Smooth muscle cell (in vitro differentiated cells): ENCODE measurements around the gene ROR2. TPM values are rescaled to one million over a fixed set of nuclear protein-coding genes. Genes with fewer than 3 reads are reported as not detected.
"Not testable (repeated sequence)": the region's sequence is repeated elsewhere in the genome, so short reads cannot be mapped to it uniquely, and the experiment has no call there.

Source experiments
- DNase-seq: peaks from one replicate; lab custom pipeline; 2025; ENCODE audit not compliant: unreplicated experiment; lab: John Stamatoyannopoulos, UW
- H2AFZ ChIP-seq: fragments of 200-600 bp; sonication (generic); 2 replicates; pipeline ENCODE4 v1.6.0; 2016; ENCODE audit warnings: antibody characterized with exemption, low read depth, mild to moderate bottlenecking
- H3F3A ChIP-seq: fragments of 200-600 bp; sonication (generic); 2 replicates; pipeline ENCODE4 v1.6.0; 2017; ENCODE audit warnings: antibody characterized with exemption, low read depth
- H3K27ac ChIP-seq: fragments of 200-600 bp; sonication (generic); 2 replicates; pipeline ENCODE4 v1.5.1; 2016; ENCODE audit warnings: low read depth, mild to moderate bottlenecking
- H3K27me3 ChIP-seq: fragments of 200-600 bp; sonication (generic); 2 replicates; pipeline ENCODE4 v1.6.1; 2016; ENCODE audit warnings: low read depth, mild to moderate bottlenecking
- H3K36me3 ChIP-seq: fragments of 200-600 bp; sonication (generic); 2 replicates; pipeline ENCODE4 v1.5.1; 2016; ENCODE audit warnings: low read depth
- H3K4me1 ChIP-seq: fragments of 200-600 bp; sonication (generic); 2 replicates; pipeline ENCODE4 v1.5.1; 2016; ENCODE audit warnings: low read depth
- H3K4me2 ChIP-seq: fragments of 200-600 bp; sonication (generic); 2 replicates; pipeline ENCODE4 v1.6.0; 2016; ENCODE audit warnings: mild to moderate bottlenecking
- H3K4me3 ChIP-seq: fragments of 200-600 bp; sonication (generic); 2 replicates; pipeline ENCODE4 v1.5.1; 2016; ENCODE audit warnings: mild to moderate bottlenecking
- H3K79me2 ChIP-seq: fragments of 200-600 bp; sonication (generic); 2 replicates; pipeline ENCODE4 v1.6.0; 2016; ENCODE audit warnings: low read depth, mild to moderate bottlenecking
- H3K9ac ChIP-seq: fragments of 200-600 bp; sonication (generic); 2 replicates; pipeline ENCODE4 v1.6.0; 2016; ENCODE audit warnings: low read depth
- H3K9me3 ChIP-seq: fragments of 200-600 bp; sonication (generic); replicated peaks from 2 replicates; pipeline ENCODE4 v1.5.1; 2016; ENCODE audit warnings: low read depth
- H4K20me1 ChIP-seq: fragments of 200-600 bp; sonication (generic); 2 replicates; pipeline ENCODE4 v1.6.0; 2016; ENCODE audit warnings: low read depth
- WGBS: methylation state at CpG from one replicate; pipeline ENCODE4 v1.1.7; 2016; ENCODE audit warnings: low lambda C conversion rate; 5-methylcytosine and 5-hydroxymethylcytosine counted together
- polyA plus RNA-seq: library from polyadenylated mRNA; unstranded; fragments of >200 nt; fragmentation: Nextera tagmentation; extraction: Ambion mirVana; gene quantifications from 2 replicates; pipeline ENCODE4 v1.2.1, GENCODE V29; 2016
- total RNA-seq: library from RNA; depleted of rRNA; stranded (reverse); fragments of >200 nt; gene quantifications from 2 replicates; pipeline ENCODE4 v1.2.3, GENCODE V29; 2014
- TF ChIP-seq, protein P1 (sequence below): fragments of 200-600 bp; sonication (generic); IDR thresholded peaks from 2 replicates; pipeline ENCODE4 v1.5.1; 2017; ENCODE audit warnings: borderline replicate concordance, mild to moderate bottlenecking, antibody characterized with exemption; ENCODE audit not compliant: insufficient read depth, poor library complexity, severe bottlenecking

ROR2 gene
- total and polyA plus RNA-seq, 2 experiments from 2014 or later, result 16.7 to 21.7 TPM

DNA sequence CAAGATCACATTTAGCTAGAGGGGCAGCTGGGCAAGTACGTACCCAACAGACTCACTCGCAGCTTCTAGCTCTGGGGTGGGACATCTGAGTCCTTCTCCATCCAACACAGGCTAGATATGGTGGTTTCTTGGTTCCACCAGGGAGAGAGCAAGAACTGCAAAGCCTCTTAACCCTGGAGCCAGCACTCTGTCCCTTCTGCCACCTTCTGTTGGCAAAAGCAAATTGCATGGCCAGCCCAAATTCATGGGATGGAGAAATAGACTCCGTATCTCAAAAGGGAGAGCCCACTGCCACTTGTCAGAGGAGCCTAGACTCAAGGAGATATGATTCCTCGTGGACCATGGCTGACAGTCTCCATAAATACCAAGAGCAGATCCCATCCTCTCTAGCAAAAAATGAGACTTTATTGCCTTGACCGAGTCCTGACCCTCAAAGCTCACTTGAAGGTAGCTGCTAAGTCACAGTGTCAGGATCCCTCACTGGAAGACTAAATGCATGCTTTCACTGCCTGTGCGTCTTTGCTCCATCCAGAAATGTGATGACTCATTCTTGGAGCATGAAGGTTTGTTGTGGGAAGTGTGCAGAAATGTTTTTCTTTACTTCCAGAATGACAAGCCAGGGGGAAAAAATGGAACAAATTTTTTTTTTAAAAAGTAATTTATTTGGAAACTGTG is 28.8 kb upstream of the ROR2 start:
- no peak for DNase-seq
- Histone ChIP-seq H3K79me2 (no peaks in the 10 kb centered on the region), H3K4me3 (no peak overlapping the region), H3K27ac (no peak overlapping the region), H4K20me1 (no peaks in the 10 kb centered on the region), H3K9me3 (no peaks in the 10 kb centered on the region), H3K4me2 (no peak overlapping the region), H3K4me1 (no peaks in the 10 kb centered on the region), H2AFZ (no peak overlapping the region), H3K27me3 (no peaks in the 10 kb centered on the region), H3K9ac (no peak overlapping the region), H3F3A (no peaks in the 10 kb centered on the region), H3K36me3 (no peaks in the 10 kb centered on the region)
- WGBS, result 44% methylated on average over 6 of the region's 6 CpGs
- TF ChIP-seq, protein P1, sequence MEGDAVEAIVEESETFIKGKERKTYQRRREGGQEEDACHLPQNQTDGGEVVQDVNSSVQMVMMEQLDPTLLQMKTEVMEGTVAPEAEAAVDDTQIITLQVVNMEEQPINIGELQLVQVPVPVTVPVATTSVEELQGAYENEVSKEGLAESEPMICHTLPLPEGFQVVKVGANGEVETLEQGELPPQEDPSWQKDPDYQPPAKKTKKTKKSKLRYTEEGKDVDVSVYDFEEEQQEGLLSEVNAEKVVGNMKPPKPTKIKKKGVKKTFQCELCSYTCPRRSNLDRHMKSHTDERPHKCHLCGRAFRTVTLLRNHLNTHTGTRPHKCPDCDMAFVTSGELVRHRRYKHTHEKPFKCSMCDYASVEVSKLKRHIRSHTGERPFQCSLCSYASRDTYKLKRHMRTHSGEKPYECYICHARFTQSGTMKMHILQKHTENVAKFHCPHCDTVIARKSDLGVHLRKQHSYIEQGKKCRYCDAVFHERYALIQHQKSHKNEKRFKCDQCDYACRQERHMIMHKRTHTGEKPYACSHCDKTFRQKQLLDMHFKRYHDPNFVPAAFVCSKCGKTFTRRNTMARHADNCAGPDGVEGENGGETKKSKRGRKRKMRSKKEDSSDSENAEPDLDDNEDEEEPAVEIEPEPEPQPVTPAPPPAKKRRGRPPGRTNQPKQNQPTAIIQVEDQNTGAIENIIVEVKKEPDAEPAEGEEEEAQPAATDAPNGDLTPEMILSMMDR, result peak; percentile 37

DNA sequence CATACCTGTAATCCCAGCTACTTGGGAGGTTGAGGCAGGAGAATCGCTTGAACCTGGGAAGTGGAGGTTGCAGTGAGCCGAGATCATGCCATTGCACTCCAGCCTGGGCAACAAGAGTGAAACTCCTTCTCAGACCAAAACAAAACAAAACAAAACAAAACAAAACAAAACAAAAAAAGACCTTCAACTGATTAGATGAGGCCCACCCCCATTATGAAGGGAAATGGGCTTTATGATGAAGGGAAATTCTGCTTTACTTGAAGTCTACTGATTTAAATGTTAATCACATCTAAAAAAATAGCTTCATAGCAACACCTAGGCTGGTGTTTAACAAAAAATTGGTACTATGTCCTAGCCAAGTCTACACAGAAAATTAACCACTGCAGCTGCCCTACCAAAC is 25.2 kb upstream of the ROR2 start:
- H3K9me3 ChIP-seq, DNase-seq, H3K79me2 ChIP-seq, H3K27me3 ChIP-seq, H3K4me2 ChIP-seq, H2AFZ ChIP-seq, H4K20me1 ChIP-seq, H3K27ac ChIP-seq, H3K36me3 ChIP-seq, H3F3A ChIP-seq, H3K4me1 ChIP-seq, H3K4me3 ChIP-seq, H3K9ac ChIP-seq: not testable (repeated sequence)
- 96% methylated on average over 2 of the region's 2 CpGs for WGBS

DNA sequence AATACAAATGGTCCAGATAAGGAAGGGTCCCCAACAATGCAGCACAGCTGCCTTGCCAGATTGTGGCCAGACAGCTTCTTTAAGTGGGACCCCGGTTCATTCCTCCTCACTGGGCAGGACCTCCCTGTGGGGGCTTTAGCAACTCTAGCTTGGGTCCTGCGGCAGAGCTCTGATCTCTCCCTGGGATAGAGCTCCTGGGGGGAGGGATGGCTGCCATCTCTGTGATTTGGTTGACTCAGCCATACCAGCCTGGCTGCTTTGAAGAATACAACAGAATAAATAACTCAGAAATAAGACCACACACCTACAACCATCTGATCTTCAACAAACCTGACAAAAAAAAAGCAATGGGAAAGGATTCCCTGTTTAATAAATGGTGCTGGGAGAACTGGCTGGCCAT is 22.7 kb upstream of the ROR2 start:
- no peaks in the 10 kb centered on the region for H3K27me3 ChIP-seq
- WGBS, result 31% methylated on average over 2 of the region's 2 CpGs

DNA sequence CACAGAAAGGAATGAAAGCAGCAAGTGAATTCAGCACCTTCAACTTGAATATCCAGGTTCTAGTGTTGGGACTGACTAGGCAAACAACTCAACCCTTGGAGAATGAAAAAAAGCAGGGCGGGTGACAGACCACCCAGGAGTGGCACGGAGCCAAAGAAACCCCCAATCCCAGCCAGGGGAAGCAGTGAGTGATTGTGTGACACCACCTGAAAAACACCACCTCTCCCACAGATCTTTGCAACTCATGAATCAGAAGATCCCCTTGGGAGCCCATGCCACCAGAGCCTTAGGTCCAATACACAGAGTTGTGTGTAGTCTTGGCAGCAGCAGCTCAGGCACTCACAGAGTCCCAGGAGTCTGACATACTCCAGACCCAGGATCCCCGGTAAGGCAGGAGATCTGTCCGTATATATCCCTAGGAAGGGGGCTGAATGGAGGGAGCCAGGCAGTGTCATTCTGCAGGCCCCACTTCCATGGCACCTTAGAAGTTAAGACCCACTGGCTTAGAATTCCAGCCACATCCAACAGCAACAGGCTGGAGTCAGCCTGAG is 22.1 kb upstream of the ROR2 start:
- peak overlapping the region; percentile 43 for H3K4me2 ChIP-seq
- H3K4me1 ChIP-seq, result no peaks in the 10 kb centered on the region
- no peak for DNase-seq
- TF ChIP-seq, protein P1, result no peak
- H3K4me3 ChIP-seq, result no peak overlapping the region
- no peaks in the 10 kb centered on the region for H3K36me3 ChIP-seq
- H3K9ac ChIP-seq, result no peak overlapping the region
- peak overlapping the region; percentile 48 for H3K27ac ChIP-seq
- H2AFZ ChIP-seq, result no peak overlapping the region
- H3K79me2 ChIP-seq, result no peaks in the 10 kb centered on the region
- no peaks in the 10 kb centered on the region for H3K27me3 ChIP-seq
- WGBS, result 65% methylated on average over 4 of the region's 4 CpGs
- no peaks in the 10 kb centered on the region for H3K9me3 ChIP-seq
- H4K20me1 ChIP-seq, result no peaks in the 10 kb centered on the region
- H3F3A ChIP-seq, result no peaks in the 10 kb centered on the region

More for the DNA sequence above, 22.7 kb upstream of the ROR2 start:
- no peaks in the 10 kb centered on the region for H3F3A ChIP-seq
- H3K4me3 ChIP-seq, result no peak overlapping the region
- no peak overlapping the region for H2AFZ ChIP-seq
- H4K20me1 ChIP-seq, result no peaks in the 10 kb centered on the region
- H3K79me2 ChIP-seq, result no peaks in the 10 kb centered on the region
- H3K9ac ChIP-seq, result no peak overlapping the region
- H3K36me3 ChIP-seq, result no peaks in the 10 kb centered on the region
- no peak for DNase-seq
- H3K4me1 ChIP-seq, result no peaks in the 10 kb centered on the region
- TF ChIP-seq, protein P1, result no peak
- peak overlapping the region; percentile 48 for H3K27ac ChIP-seq
- H3K4me2 ChIP-seq, result peak overlapping the region; percentile 37
- no peaks in the 10 kb centered on the region for H3K9me3 ChIP-seq
